NCI-H1694 treated with DMSO at 0.1 percent for 48 hours (cell line): ENCODE measurements around the gene MCM3AP.
A peak's percentile ranks its signal among the peaks of the same experiment; 100 is the strongest.
"Not testable (repeated sequence)": the region's sequence is repeated elsewhere in the genome, so short reads cannot be mapped to it uniquely, and the experiment has no call there.

Experiments used
- DNase-seq: peaks from one replicate; lab custom pipeline; 2025; lab: John Stamatoyannopoulos, UW

MCM3AP gene

GRCh38 chr21:46243325-46243724 lies 42.1 kb downstream of the MCM3AP start:
- DNase-seq: no peak

- not testable (repeated sequence) for DNase-seq
These were observed 43.8 kb downstream of the MCM3AP start for GRCh38 chr21:46241577-46241976.

GRCh38 chr21:46239817-46240325 lies 45.5 kb downstream of the MCM3AP start:
- DNase-seq: no peak

- DNase-seq: no peak
These were observed 47.9 kb downstream of the MCM3AP start for GRCh38 chr21:46237474-46237873.

GRCh38 chr21:46234436-46234950 lies 50.9 kb downstream of the MCM3AP start:
- no peak for DNase-seq

GRCh38 chr21:46229923-46230260 lies 55.5 kb downstream of the MCM3AP start:
- no peak for DNase-seq

- DNase-seq: peak; percentile 69
These were observed 56.1 kb downstream of the MCM3AP start for GRCh38 chr21:46229133-46229922.

GRCh38 chr21:46228345-46229051 lies 56.9 kb downstream of the MCM3AP start, which contains the start of gene LSS:
Gene LSS (minus strand): TSS chr21:46228774. CDS start chr21:46228745, 29 bp downstream.
- peak; percentile 90 for DNase-seq

GRCh38 chr21:46227811-46228344 lies 57.5 kb downstream of the MCM3AP start:
- no peak for DNase-seq

GRCh38 chr21:46226920-46227599 lies 58.4 kb downstream of the MCM3AP start:
- DNase-seq: no peak

GRCh38 chr21:46226146-46226545 lies 59.3 kb downstream of the MCM3AP start:
- DNase-seq: no peak

- DNase-seq: not testable (repeated sequence)
These were observed 61.8 kb downstream of the MCM3AP start for GRCh38 chr21:46223661-46224060.

- no peak for DNase-seq
These were observed 62.2 kb downstream of the MCM3AP start for GRCh38 chr21:46223217-46223616.

- no peak for DNase-seq
These were observed 62.8 kb downstream of the MCM3AP start for GRCh38 chr21:46222436-46223116.

GRCh38 chr21:46221664-46222435 lies 63.6 kb downstream of the MCM3AP start:
- DNase-seq: no peak

GRCh38 chr21:46220847-46221246 lies 64.6 kb downstream of the MCM3AP start:
- DNase-seq: no peak

GRCh38 chr21:46220275-46220810 lies 65.1 kb downstream of the MCM3AP start:
- DNase-seq: no peak

- DNase-seq: no peak
These were observed 65.7 kb downstream of the MCM3AP start for GRCh38 chr21:46219591-46220239.

GRCh38 chr21:46218906-46219590 lies 66.4 kb downstream of the MCM3AP start:
- DNase-seq: no peak
